ENCODE results near the gene KRTAP5-1.

DNA sequence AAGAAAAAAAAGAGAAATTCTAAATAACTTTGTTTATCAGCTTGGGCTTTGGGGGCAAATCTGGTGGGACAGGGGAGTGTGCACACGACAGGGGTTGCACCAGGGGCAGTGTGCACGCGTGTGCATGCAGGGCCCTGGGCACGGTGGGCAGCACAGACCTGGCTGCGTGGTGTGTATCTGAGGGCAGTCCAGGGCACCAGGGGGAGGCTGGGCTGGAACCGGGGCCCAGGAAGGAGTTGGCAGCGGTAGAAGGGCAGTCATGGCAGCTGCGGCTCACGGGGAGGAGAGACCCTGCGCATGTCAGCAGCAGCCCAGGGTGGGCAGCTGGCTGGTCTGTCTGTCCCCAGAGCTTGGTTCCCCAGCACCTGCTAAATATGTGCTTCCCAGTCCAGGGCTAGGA lies 48.8 kb upstream of the KRTAP5-1 start:
- TF ChIP-seq, protein P1, sequence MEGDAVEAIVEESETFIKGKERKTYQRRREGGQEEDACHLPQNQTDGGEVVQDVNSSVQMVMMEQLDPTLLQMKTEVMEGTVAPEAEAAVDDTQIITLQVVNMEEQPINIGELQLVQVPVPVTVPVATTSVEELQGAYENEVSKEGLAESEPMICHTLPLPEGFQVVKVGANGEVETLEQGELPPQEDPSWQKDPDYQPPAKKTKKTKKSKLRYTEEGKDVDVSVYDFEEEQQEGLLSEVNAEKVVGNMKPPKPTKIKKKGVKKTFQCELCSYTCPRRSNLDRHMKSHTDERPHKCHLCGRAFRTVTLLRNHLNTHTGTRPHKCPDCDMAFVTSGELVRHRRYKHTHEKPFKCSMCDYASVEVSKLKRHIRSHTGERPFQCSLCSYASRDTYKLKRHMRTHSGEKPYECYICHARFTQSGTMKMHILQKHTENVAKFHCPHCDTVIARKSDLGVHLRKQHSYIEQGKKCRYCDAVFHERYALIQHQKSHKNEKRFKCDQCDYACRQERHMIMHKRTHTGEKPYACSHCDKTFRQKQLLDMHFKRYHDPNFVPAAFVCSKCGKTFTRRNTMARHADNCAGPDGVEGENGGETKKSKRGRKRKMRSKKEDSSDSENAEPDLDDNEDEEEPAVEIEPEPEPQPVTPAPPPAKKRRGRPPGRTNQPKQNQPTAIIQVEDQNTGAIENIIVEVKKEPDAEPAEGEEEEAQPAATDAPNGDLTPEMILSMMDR (IDR thresholded peaks at IDR 0.05; ENCODE audit: low read depth, low read length), result no peak
- TF ChIP-seq, protein P2, sequence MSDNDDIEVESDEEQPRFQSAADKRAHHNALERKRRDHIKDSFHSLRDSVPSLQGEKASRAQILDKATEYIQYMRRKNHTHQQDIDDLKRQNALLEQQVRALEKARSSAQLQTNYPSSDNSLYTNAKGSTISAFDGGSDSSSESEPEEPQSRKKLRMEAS (IDR thresholded peaks at IDR 0.05; ENCODE audit: low read depth, low read length), result no peak
- TF ChIP-seq MYC (IDR thresholded peaks at IDR 0.05; ENCODE audit: low read depth, low read length), result no peak
- no peak for TF ChIP-seq POLR2A (IDR thresholded peaks at IDR 0.05; ENCODE audit: extremely low read depth, insufficient read length)

All from NB4 (cell line).